Stimulated activated CD8-positive, alpha-beta memory T cell treated with anti-CD3 and anti-CD28 coated beads, Interleukin-7, amount 100 ng/mL, for 24 hours (primary cell): ENCODE results near the gene PLAU.

Experiments
- DNase-seq: peaks from one replicate; pipeline ENCODE4 v3.0.0-alpha.2; 2020; ENCODE audit warnings: low read depth

Gene PLAU

GRCh38 chr10:73910764-73911552, at the start of gene PLAU:
Gene PLAU (plus strand): TSS chr10:73911132. CDS start chr10:73911556, 424 bp downstream.
- DNase-seq = no peak

- no peak for DNase-seq
Measured at GRCh38 chr10:73862011-73862410, 48.9 kb upstream of the PLAU start.

- DNase-seq = no peak
Measured at GRCh38 chr10:73863039-73863817, 47.7 kb upstream of the PLAU start.

- no peak for DNase-seq
Measured at GRCh38 chr10:73864229-73864628, 46.7 kb upstream of the PLAU start.

- no peak for DNase-seq
Measured at GRCh38 chr10:73865107-73865458, 45.8 kb upstream of the PLAU start.

GRCh38 chr10:73865459-73866442, 45.2 kb upstream of the PLAU start:
- no peak for DNase-seq

- DNase-seq = no peak
Measured at GRCh38 chr10:73866621-73867020, 44.3 kb upstream of the PLAU start.

GRCh38 chr10:73867126-73867807, 43.7 kb upstream of the PLAU start:
- DNase-seq = no peak

GRCh38 chr10:73867871-73868631, 42.9 kb upstream of the PLAU start:
- DNase-seq = no peak

- no peak for DNase-seq
Measured at GRCh38 chr10:73868655-73869195, 42.2 kb upstream of the PLAU start.

- DNase-seq = no peak
Measured at GRCh38 chr10:73871295-73872189, 39.4 kb upstream of the PLAU start.

- DNase-seq = no peak
Measured at GRCh38 chr10:73872190-73872710, 38.7 kb upstream of the PLAU start.

GRCh38 chr10:73873142-73873837, 37.6 kb upstream of the PLAU start:
- DNase-seq = no peak

GRCh38 chr10:73873838-73874215, 37.1 kb upstream of the PLAU start:
- DNase-seq = no peak

GRCh38 chr10:73874267-73875138, 36.4 kb upstream of the PLAU start, which contains the start of gene CAMK2G:
Gene CAMK2G (minus strand): TSS chr10:73874555. CDS start chr10:73874461, 94 bp downstream.
- peak; percentile 53 for DNase-seq

- DNase-seq = no peak
Measured at GRCh38 chr10:73875139-73875475, 35.8 kb upstream of the PLAU start.

- DNase-seq = no peak
Measured at GRCh38 chr10:73876157-73876556, 34.8 kb upstream of the PLAU start.

- no peak for DNase-seq
Measured at GRCh38 chr10:73876566-73876965, 34.4 kb upstream of the PLAU start.
